Neutrophil (primary cell): ENCODE data around the gene NDUFAF7.

Experiments used
- H3K27ac ChIP-seq: fragments of 200-600 bp; sonication (generic); 2 replicates; pipeline ENCODE4 v1.5.1; 2016; ENCODE audit warnings: mild to moderate bottlenecking, moderate library complexity
- H3K27me3 ChIP-seq: fragments of 200-600 bp; sonication (generic); 2 replicates; pipeline ENCODE4 v1.6.0; 2016; ENCODE audit warnings: mild to moderate bottlenecking
- H3K36me3 ChIP-seq: fragments of 200-600 bp; sonication (generic); 2 replicates; pipeline ENCODE4 v1.5.1; 2017
- H3K4me1 ChIP-seq, 2 experiments: fragments of 200-600 bp in 1 of 2; sonication (generic) in 1 of 2; 1 replicate in 1 of 2; 2 replicates in 1 of 2; pipeline versions ENCODE4 v1.5.1 to v1.6.1; 2013 to 2016; ENCODE audit warnings: low read depth in 1 of 2, low read length in 1 of 2, mild to moderate bottlenecking in 1 of 2, moderate library complexity in 1 of 2; ENCODE audit not compliant: control insufficient read depth in 1 of 2, insufficient read depth in 1 of 2
- H3K4me3 ChIP-seq, 2 experiments: fragments of 200-600 bp in 1 of 2; sonication (generic) in 1 of 2; 1 replicate in 1 of 2; 2 replicates in 1 of 2; pipeline ENCODE4 v1.5.1; 2013 to 2016; ENCODE audit warnings: low read depth in 1 of 2, low read length in 1 of 2, mild to moderate bottlenecking in 1 of 2, moderate library complexity in 1 of 2
- H3K9me3 ChIP-seq: fragments of 200-600 bp; sonication (generic); 2 replicates; pipeline ENCODE4 v1.5.1; 2016
- TF ChIP-seq, protein P1 (sequence below): fragments of 200-600 bp; sonication (generic); IDR thresholded peaks from 2 replicates; pipeline ENCODE4 v1.5.1; 2016; ENCODE audit warnings: antibody characterized with exemption

Gene NDUFAF7

DNA sequence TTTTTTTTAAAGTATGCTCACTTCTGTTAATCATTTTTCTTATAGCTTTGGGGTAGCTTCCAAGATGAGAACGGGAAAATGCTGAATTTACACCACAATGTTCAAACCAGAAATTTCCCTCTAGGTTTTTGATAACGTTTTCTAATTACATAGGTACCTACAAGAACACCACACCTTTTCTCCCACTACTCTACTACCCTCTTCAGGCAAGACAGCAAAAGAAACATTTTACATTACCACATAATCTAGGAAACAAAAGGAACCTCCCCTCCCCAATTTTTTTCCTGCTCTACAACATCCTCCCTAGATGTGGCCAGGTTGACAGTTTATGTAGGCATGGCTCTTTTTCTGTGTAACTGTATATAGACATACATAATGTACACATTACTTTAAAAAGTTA lies 32.4 kb downstream of the NDUFAF7 start:
- no peaks in the 10 kb centered on the region for H3K27me3 ChIP-seq
- TF ChIP-seq, protein P1, sequence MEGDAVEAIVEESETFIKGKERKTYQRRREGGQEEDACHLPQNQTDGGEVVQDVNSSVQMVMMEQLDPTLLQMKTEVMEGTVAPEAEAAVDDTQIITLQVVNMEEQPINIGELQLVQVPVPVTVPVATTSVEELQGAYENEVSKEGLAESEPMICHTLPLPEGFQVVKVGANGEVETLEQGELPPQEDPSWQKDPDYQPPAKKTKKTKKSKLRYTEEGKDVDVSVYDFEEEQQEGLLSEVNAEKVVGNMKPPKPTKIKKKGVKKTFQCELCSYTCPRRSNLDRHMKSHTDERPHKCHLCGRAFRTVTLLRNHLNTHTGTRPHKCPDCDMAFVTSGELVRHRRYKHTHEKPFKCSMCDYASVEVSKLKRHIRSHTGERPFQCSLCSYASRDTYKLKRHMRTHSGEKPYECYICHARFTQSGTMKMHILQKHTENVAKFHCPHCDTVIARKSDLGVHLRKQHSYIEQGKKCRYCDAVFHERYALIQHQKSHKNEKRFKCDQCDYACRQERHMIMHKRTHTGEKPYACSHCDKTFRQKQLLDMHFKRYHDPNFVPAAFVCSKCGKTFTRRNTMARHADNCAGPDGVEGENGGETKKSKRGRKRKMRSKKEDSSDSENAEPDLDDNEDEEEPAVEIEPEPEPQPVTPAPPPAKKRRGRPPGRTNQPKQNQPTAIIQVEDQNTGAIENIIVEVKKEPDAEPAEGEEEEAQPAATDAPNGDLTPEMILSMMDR: no peak

DNA sequence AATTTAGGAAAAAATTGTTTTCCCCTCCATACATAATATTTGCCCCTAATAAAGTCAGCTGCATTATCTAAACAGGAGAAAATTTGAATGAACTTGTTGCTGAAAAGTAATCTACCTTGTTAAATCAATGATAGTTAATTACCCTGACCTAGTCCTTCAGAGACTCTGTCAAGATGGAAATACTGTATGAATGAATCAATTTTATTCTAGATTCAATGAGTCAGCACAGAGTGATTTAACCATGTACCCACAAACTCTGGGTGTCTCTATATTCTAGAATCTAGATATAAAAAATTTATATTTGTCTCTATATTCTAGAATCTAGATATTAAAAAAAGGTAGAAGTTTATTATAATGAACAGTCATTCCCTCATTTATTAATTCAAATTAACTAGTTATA lies 36.2 kb downstream of the NDUFAF7 start:
- peaks cover 17% of the 10 kb centered on the region for H3K36me3 ChIP-seq
- H3K4me1 ChIP-seq: peaks cover 12 to 16% of the 10 kb centered on the region in 2 experiments
- no peaks in the 10 kb centered on the region for H3K9me3 ChIP-seq
- H3K27ac ChIP-seq: no peak overlapping the region
- TF ChIP-seq, protein P1: no peak
- H3K4me3 ChIP-seq: no peak overlapping the region
- H3K27me3 ChIP-seq: no peaks in the 10 kb centered on the region

More for the DNA sequence above, 32.4 kb downstream of the NDUFAF7 start:
- H3K36me3 ChIP-seq: peaks cover 33% of the 10 kb centered on the region
- peaks cover 0 to 6% of the 10 kb centered on the region in 2 experiments for H3K4me1 ChIP-seq
- H3K27ac ChIP-seq: no peak overlapping the region
- H3K9me3 ChIP-seq: no peaks in the 10 kb centered on the region
- H3K4me3 ChIP-seq: no peak overlapping the region

DNA sequence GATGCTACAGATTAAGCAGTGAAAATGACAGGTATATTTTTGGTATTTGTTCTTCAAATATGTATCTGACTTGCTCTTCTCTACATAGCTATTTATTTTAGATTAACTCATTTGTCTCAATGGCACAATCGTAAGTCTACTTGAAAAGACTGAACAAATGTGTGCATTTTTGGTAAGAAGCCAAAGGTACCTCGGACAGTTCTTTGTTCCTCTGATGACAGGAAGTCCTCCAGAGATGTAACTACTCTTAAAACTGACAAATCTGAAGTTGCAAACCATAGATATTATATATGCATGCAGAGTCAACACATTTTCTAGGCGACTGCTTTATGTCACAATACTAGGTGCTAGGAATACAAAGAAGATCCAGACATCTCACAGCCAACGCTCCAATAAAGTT lies 36.7 kb downstream of the NDUFAF7 start:
- Histone ChIP-seq H3K27ac (no peak overlapping the region), H3K4me1 (peaks cover 15 to 19% of the 10 kb centered on the region in 2 experiments), H3K9me3 (no peaks in the 10 kb centered on the region), H3K27me3 (no peaks in the 10 kb centered on the region), H3K4me3 (no peak overlapping the region), H3K36me3 (peaks cover 17% of the 10 kb centered on the region)
- TF ChIP-seq, protein P1: no peak

DNA sequence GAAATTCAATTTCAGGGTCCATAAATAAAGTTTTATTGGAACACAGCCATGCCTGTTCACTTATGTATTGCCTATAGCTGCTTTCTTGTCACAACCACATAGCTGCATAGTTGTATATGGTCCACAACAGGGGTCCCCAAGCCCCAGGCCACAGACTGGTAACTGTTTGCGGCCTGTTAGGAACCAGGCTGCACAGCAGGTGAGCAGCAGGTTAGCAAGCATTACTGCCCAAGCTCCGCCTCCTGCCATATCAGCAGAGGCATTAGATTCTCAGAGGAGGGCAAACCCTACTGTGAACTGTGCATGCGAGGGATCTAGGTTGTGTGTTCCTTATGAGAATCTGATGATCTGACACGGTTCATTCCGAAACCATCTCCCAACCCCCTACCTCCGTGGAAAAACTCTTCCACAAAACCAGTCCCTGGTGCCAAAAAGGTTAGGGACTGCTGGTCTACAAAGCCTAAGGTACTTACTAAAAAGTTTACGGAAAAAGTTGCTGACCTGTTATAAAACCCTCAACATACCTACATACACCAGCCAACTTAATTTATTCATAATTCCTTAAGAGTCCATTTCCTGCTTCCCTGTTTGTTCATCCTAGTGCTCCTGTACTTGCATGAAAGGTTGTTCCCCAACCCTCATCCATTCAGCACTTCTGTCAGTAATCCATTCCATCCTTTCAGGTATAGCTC lies 40.1 kb downstream of the NDUFAF7 start:
- Histone ChIP-seq H3K9me3 (no peaks in the 10 kb centered on the region), H3K27me3 (no peaks in the 10 kb centered on the region), H3K4me3 (no peak overlapping the region), H3K36me3 (no peaks in the 10 kb centered on the region), H3K4me1 (peaks cover 45 to 51% of the 10 kb centered on the region in 2 experiments), H3K27ac (peak overlapping the region; percentile 29)
- TF ChIP-seq, protein P1: no peak

DNA sequence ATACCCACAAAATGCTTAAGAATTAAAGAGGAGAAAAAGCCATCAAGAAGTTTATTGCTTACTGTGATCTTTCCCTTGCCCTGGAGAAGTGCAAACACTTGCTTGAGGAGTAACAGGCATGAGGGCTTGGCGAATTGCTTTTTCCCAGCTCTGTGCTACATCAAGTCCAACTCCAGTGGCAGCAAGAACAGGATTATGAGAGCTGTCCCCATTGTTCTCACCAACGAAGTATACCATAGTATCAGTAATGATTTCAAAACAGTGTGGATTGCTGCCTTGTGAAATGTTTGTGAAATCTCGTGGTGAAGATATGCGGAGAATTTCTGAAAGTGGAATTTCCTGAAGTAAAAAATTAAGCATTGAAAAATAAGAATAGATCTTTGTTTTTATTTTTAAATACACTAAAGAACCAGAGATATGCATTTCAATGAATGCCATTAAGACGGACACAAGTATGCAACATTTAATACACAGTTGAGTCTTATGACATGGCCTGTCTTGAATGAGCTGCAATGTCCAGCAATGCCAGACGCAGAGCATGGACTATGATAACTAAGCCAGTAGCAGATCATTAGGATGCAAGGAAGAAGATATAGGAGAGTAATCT lies 43.0 kb downstream of the NDUFAF7 start:
- Histone ChIP-seq H3K4me1 (peaks cover 57 to 64% of the 10 kb centered on the region in 2 experiments), H3K36me3 (no peaks in the 10 kb centered on the region), H3K9me3 (no peaks in the 10 kb centered on the region), H3K27ac (peak overlapping the region; percentile 71), H3K4me3 (peak overlapping the region in 1 of 2 experiments; percentile 25), H3K27me3 (no peaks in the 10 kb centered on the region)
- TF ChIP-seq, protein P1: no peak
